HK-2 (cell line): Measurements from ENCODE around the gene GBE1.
A peak's percentile ranks its signal among the peaks of the same experiment; 100 is the strongest.

ENCODE experiments used
- DNase-seq: peaks from one replicate; pipeline ENCODE4 v3.0.0-alpha.2; 2018; ENCODE audit not compliant: unreplicated experiment

GBE1 gene

DNA sequence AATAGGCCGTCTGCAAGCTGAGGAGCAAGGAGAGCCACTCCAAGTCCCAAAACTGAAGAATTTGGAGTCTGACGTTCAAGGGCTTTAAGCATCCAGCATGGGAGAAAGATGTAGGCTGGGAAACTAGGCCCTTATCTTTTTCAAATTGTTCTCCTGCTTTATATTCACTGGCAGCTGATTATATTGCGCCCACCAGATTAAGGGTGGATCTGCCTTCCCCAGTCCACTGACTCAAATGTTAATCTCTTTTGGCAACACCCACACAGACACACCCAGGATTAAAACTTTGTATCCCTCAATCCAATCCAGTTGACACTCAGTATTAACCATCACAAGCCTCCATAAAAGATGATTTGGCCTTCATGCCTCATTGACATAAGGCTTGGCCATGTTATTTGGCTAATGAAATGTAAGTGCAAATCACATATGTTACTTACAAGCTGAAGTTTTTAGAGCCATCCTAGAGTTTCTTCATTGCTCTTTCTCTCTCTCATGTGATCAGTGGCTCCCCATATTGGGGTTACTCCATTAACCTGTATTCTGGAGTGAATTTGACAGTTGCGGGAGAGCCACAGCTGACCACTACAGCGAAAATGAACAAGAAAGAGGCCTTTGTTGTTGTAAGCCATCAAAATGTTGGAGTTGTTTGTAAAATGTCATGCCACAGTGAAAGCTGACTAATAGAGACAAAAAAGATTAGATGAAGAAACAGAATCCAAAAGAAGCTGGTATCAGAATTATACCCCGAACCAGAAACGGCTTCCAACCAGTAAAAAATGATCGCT, 61.7 kb downstream of the GBE1 start:
- DNase-seq: no peak

DNA sequence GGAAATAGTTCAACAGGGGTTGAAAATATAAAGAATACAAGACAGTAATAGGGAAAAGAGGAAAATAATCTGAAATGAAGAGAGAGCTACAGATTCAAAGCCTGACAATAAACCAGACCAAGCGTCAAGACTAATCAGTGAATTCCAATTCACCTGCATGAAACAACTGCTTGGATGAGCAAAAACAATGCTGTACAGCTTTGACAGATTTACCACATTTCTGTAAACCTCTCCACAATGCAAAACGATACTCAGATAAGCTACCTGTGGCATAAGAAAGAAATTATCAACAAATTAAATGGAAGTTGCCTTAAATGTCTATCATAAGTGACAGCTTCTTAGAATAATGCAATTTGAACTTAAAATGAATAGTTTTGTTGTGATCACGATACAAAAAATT, 65.4 kb downstream of the GBE1 start:
- no peak for DNase-seq

- no peak for DNase-seq
Measured at GRCh38 chr3:81695302-81695701, 66.1 kb downstream of the GBE1 start.

DNA sequence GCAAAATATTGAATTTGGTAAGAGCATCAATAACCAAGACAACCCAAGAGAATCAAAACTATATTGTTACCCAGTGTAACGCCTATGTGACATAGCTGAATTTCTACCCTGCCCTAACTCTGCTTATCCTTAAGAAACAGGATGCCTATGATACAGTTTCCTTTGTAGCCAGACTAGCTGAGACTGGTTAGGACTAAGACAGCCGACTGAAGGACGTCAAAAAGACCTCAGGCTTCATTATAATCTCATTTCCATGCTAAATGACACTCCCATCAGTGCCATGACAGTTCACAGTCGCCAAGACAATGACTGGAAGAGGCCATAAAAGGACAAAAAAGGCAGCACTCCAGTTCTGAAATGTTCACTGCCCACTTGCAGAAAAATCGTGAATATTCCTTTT, 66.8 kb downstream of the GBE1 start:
- no peak for DNase-seq

- no peak for DNase-seq
Measured at GRCh38 chr3:81692766-81693165, 68.7 kb downstream of the GBE1 start.

DNA sequence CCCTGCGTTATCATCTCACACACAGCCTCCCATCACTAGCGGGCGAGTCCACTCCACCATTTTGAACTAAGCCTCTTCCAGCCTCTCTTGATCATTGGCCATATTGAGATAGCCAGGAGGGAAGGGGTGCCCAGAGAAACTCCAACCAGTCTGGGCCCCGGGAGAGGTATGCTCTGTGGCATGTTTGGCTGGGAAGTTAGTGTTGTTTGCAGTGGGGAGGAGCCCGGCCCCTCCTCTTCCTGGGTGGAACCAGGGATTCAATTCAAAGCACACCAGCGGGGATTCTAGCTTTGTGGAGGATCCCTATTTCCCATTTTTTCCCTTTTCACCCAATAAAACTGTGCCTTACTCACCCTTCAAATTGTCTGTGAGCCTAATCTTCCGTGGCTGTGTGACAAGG, 71.8 kb downstream of the GBE1 start:
- no peak for DNase-seq

GRCh38 chr3:81684751-81685395, 76.6 kb downstream of the GBE1 start:
- peak; percentile 12 for DNase-seq

GRCh38 chr3:81676706-81677456, 84.6 kb downstream of the GBE1 start:
- no peak for DNase-seq

DNA sequence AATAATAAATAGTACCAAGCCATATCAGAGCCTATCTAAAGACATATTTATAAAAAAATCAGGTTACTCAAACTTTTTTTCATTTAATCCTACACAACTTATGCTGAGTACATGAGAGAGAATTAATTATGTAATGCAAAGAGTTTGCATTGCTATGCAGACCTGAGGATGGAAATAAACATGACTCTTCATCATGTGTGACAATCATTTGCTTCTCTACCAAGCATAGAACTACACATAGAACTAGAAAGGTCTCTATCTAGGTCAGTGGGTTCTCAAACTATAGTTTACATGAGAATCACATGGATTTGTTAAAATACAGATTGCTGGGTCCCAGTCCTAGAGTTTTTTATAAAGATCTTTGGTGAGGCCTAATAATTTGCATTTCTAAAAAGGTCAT, 86.8 kb downstream of the GBE1 start:
- DNase-seq: no peak

GRCh38 chr3:81668283-81668682, 93.2 kb downstream of the GBE1 start:
- no peak for DNase-seq

DNA sequence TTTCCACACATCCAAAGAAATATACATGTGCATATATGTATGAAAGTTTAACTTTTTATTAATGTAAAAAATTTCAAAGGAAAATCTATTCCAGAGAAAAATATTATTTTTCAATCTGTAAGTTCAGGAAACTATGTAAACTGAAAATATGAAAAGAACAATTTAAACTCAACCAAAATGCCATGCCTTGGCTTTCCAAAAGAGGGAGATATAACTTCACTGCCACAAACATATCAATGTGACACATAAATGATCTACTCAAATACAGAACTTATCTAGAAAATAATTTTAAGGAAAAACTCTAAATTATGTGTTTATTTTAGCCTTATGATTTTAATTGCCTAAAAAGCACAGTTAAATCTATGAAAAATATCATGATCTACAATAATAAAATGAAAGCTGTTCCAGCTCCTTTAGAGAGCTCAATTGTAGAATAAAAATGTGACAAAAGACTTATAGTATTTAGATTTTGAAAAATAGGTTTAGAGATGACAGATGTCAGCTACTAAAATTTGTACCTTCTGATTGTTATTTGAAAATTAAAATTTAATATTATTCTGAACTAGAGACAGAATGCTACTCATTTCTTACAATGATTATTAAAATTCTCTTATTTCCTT, 94.8 kb downstream of the GBE1 start:
- DNase-seq: no peak

DNA sequence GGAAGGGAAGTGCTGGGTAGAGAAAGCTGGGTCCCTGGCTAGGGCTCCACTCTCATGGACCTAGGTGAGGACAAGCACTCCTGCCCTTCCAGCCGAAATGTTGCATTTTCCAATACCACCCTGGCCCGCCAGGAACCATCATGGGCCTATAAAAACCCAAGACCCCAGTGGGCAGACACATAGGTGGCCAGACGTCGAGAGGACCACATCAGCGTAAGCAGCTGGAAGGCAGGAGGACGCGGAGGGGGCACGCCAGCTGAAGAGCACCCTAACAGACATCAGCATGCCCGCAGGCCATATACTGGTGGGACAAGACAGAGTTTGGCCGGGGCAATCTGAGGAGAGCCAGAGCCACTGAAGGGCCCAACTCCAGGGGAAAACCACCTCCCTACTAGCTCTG, 98.3 kb downstream of the GBE1 start:
- DNase-seq: no peak

- no peak for DNase-seq
Measured at GRCh38 chr3:81660036-81660435, 101.4 kb downstream of the GBE1 start.

DNA sequence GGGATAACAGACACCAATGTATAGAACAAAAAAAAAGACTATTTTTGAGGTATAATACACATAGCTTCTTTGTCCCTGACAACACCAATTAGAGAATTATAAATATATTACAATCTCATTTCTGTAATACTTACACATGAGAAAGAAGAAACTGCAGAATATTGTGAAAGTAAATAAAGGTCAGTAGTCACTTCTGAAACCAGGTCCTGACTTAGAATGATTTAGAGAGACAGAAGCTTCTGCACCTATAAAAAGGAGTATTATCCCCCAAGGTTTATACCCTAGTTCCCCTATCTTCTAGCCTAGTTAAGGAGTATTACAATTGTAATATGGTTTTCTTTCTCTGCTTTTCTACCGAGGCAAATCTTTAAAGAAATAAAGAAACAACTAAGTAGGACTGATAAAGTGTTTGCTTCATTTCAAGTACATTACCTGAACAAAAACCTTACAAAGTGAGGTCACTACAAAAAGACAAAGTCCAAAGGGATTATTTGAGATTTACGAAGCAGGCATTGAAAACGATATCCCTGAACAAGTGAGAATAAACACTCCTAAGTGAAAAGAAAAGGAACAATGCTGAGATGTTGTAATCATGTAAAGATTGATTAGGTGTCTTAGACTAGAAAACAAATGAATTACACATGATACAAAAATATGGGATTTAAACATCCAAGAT, 103.0 kb downstream of the GBE1 start:
- DNase-seq: no peak

DNA sequence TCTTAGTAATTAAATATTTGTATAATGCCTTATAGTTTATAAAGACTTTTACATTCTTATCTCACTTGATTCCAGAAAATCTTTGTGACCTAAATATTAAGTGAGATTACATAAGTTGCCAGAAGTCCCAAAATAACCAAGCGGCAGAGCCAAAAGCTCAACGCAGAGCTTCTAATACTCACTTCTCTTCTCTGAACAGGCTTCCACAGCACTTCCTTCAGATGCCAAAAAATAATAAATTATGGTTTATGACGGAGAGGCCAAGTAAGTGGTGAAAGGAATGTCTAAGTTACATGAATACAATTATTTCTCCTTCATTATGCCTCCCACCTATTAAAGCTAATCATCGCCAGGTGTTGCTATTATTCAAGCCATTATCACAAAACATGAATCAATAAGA, 110.3 kb downstream of the GBE1 start:
- no peak for DNase-seq

- no peak for DNase-seq
Measured at GRCh38 chr3:81650187-81650586, 111.3 kb downstream of the GBE1 start.

- no peak for DNase-seq
Measured at GRCh38 chr3:81645248-81645647, 116.2 kb downstream of the GBE1 start.

DNA sequence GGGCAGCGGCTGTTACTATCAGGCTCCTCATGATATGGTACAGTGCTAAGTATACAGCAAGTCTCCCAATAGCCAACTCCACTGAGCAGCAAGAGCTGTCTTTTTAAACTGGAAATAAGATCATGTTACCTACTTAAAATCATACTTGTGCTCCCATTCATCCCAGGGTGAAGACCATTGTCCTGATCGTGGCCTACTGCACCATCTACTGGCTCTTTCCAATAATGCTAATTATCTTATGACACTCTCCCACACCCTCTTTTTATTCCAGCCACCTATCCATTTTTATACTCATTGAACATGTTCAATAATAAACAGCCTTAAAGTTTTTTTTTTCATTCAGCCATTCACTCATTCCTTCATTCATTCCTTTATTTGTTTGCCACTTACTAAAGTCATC, 117.7 kb downstream of the GBE1 start:
- no peak for DNase-seq

- DNase-seq: no peak
Measured at GRCh38 chr3:81638480-81638879, 123.0 kb downstream of the GBE1 start.

- no peak for DNase-seq
Measured at GRCh38 chr3:81632659-81633058, 128.8 kb downstream of the GBE1 start.

DNA sequence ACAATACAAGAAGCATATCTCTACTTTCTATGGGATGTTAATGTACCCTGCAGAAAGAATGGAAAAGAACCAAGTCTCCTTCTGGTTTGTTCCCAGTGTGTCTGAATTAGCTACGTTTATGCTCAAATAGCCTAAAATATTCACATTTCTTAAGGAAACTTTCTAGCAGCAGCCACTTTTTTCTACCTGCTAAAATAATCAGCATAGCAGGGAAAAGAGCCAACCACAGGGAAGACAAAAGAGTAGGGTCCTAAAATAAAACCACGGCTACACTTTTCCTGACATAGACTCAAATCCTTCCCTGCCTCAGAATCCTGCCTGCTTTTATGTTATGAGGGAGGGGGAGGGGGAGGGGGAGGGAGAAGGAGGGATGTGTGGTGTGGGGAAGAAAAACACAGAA, 136.7 kb downstream of the GBE1 start:
- no peak for DNase-seq

DNA sequence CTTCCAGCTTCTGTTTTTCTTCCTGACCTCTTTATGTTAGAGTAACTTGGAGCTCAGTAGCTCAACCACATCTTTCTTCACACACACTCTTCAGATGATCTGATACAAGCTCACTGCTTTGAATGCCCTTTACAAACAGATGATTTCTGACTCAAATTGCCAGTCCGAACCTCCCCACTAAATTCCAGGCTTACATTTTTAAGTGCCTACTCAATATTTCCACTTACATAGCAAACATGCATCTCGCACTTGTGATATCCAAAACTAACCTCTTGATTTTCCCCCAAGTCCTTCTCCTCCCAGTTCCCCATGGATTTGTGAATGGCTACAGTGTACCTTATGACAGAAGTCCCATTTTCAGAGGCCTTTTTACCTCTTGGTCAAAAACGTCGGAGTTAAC, 139.1 kb downstream of the GBE1 start:
- no peak for DNase-seq
